Measurements from ENCODE around the gene CEP192. TPM values are rescaled to one million over a fixed set of nuclear protein-coding genes. Genes with fewer than 3 reads are reported as not detected.
"Not testable (repeated sequence)": the region's sequence is repeated elsewhere in the genome, so short reads cannot be mapped to it uniquely, and the experiment has no call there.

CEP192 gene
- total and polyA plus RNA-seq, 10 of the 15 experiments (the other 5 are each of a cell fraction or from before 2014, with no cell fraction given), result 15.4 to 58.2 (median 29.6) TPM

DNA sequence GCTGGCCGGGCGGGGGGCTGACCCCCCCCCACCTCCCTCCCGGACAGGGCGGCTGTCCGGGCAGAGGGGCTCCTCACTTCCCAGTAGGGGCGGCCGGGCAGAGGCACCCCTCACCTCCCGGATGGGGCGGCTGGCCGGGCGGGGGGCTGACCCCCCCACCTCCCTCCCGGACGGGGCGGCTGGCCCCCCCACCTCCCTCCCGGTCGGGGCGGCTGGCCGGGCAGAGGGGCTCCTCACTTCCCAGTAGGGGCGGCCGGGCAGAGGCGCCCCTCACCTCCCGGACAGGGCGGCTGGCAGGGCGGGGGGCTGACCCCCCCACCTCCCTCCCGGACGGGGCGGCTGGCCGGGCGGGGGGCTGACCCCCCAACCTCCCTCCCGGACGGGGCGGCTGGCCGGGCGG, 11.1 kb upstream of the CEP192 start:
- WGBS (ENCODE audit: insufficient coverage, insufficient replicate concordance, low lambda C conversion rate, missing lambda C conversion rate), result no CpG with 5 or more reads among the region's 34 CpGs
- in situ Hi-C loops (cut with MboI), result not testable (repeated sequence)

GRCh38 chr18:12989397-12990122, 1.6 kb upstream of the CEP192 start:
- TF ChIP-seq RAD21 (IDR thresholded peaks at IDR 0.05; ENCODE audit: insufficient read depth, low read depth, low read length) (no peak), SKIL (IDR thresholded peaks at IDR 0.05; ENCODE audit: low read depth, poor library complexity, severe bottlenecking) (no peak), IKZF2 (IDR thresholded peaks at IDR 0.05) (no peak)
- WGBS (ENCODE audit: insufficient coverage, insufficient replicate concordance, low lambda C conversion rate, missing lambda C conversion rate), result 97% methylated on average over 8 of the region's 8 CpGs
- Histone ChIP-seq H3K36me3 (ENCODE audit: control insufficient read depth in 2 of 2, insufficient read depth in 2 of 2, low read length in 1 of 2) (peaks cover 0 to 12% of the 10 kb centered on the region in 2 experiments; a peak in 1 of 4 replicates), H3K27ac (ENCODE audit: control insufficient read depth, insufficient read depth) (no peak overlapping the region), H3K4me3 (0 out of 2 replicates have a peak overlapping the region, but pooled peaks have one; percentile 75), H3K9me3 (replicated peaks; ENCODE audit: control insufficient read depth, insufficient read depth, low read length) (no peaks in the 10 kb centered on the region), H3K4me2 (ENCODE audit: control insufficient read depth, insufficient read depth) (peak overlapping the region; percentile 97; the same call in 1 of the 2 replicates), H3K79me2 (ENCODE audit: control insufficient read depth, insufficient read depth, low read length) (peaks cover 37% of the 10 kb centered on the region), H3K27me3 (replicated peaks in 1 of 2; ENCODE audit: control insufficient read depth in 2 of 2, insufficient read depth in 2 of 2, low read length in 1 of 2) (no peaks in the 10 kb centered on the region), H2AFZ (ENCODE audit: control insufficient read depth, low read depth, low read length) (no peak overlapping the region), H4K20me1 (ENCODE audit: control insufficient read depth, insufficient read depth) (no peaks in the 10 kb centered on the region), H3K4me1 (ENCODE audit: control insufficient read depth, insufficient read depth, low read length) (peaks cover 3% of the 10 kb centered on the region; the same call in 1 of the 2 replicates), H3K9ac (ENCODE audit: control insufficient read depth, insufficient read depth, low read length) (no peak overlapping the region)
- RAD21 ChIA-PET (ENCODE audit: unreplicated experiment), result interaction anchor here (0.9 kb wide), 1 partner anchor 41 kb away, joined by 5 read pairs; the partner anchor contains the start of gene SEH1L
- ATAC-seq, result no peak
- in situ Hi-C loops (cut with MboI) (no loop called here), intact Hi-C loops (cut with micrococcal nuclease; ENCODE audit: unreplicated experiment) (loop anchor here (2.0 to 10.0 kb wide), 5 partner anchors 39 to 745 kb away; partner anchors contain the start of gene PTPN2)
- no peak for DNase-seq (ENCODE audit: low read depth, low spot score)
- no peak for FAIRE-seq
- CTCF ChIA-PET, result interaction anchor here (1.2 kb wide), 1 partner anchor 25 kb away, joined by 3 read pairs; no protein-coding TSS in a partner anchor
- SMC1A ChIA-PET (ENCODE audit: uncharacterized antibody, unreplicated experiment), result interaction anchor here (1.0 to 1.9 kb wide), 3 partner anchors 8 to 170 kb away, joined by 3 to 7 read pairs (median 3); no protein-coding TSS in a partner anchor
- BruUV-seq (replicated peaks), result no TSS peak
- POLR2A ChIA-PET, result interaction anchor here (1.6 to 1.8 kb wide), 2 partner anchors 8 to 21 kb away, joined by 5 to 6 read pairs; no protein-coding TSS in a partner anchor

More for the DNA sequence above, 11.1 kb upstream of the CEP192 start:
- DNase-seq (ENCODE audit: low read depth, low spot score); SMC1A ChIA-PET (ENCODE audit: uncharacterized antibody, unreplicated experiment); H3K9me3 ChIP-seq (replicated peaks; ENCODE audit: control insufficient read depth, insufficient read depth, low read length); BruUV-seq (replicated peaks); intact Hi-C loops (cut with micrococcal nuclease; ENCODE audit: unreplicated experiment); H3K27me3 ChIP-seq (replicated peaks in 1 of 2; ENCODE audit: control insufficient read depth in 2 of 2, insufficient read depth in 2 of 2, low read length in 1 of 2); ATAC-seq; RAD21 ChIA-PET (ENCODE audit: unreplicated experiment); H3K4me2 ChIP-seq (ENCODE audit: control insufficient read depth, insufficient read depth); POLR2A ChIA-PET; FAIRE-seq; CTCF ChIA-PET; H2AFZ ChIP-seq (ENCODE audit: control insufficient read depth, low read depth, low read length); H3K79me2 ChIP-seq (ENCODE audit: control insufficient read depth, insufficient read depth, low read length); H4K20me1 ChIP-seq (ENCODE audit: control insufficient read depth, insufficient read depth); H3K4me3 ChIP-seq; H3K9ac ChIP-seq (ENCODE audit: control insufficient read depth, insufficient read depth, low read length); H3K4me1 ChIP-seq (ENCODE audit: control insufficient read depth, insufficient read depth, low read length); H3K27ac ChIP-seq (ENCODE audit: control insufficient read depth, insufficient read depth): not testable (repeated sequence)
- peaks cover 9 to 20% of the 10 kb centered on the region in 2 experiments; a peak in 3 of 4 replicates for H3K36me3 ChIP-seq (ENCODE audit: control insufficient read depth in 2 of 2, insufficient read depth in 2 of 2, low read length in 1 of 2)
